ENCODE results near the gene GALNT10. TPM values are rescaled to one million over a fixed set of nuclear protein-coding genes. Genes with fewer than 3 reads are reported as not detected.

The GALNT10 gene
- total and polyA plus RNA-seq, 10 of the 15 experiments (the other 5 are each of a cell fraction or from before 2014, with no cell fraction given), result 3.9 to 35.4 (median 15.5) TPM

GRCh38 chr5:154363411-154363810, 172.9 kb downstream of the GALNT10 start:
- H3K4me3 ChIP-seq, result no peak overlapping the region
- ChIA-PET POLR2A (interaction anchor here (0.7 kb wide), 1 partner anchor 445 kb away, joined by 3 read pairs; no protein-coding TSS in a partner anchor), CTCF (no interaction called here), RAD21 (ENCODE audit: unreplicated experiment) (no interaction called here), SMC1A (ENCODE audit: uncharacterized antibody, unreplicated experiment) (interaction anchor here (0.9 to 1.3 kb wide), 2 partner anchors 11 to 15 kb away, joined by 3 read pairs; no protein-coding TSS in a partner anchor)
- H3K27me3 ChIP-seq (replicated peaks in 1 of 2; ENCODE audit: control insufficient read depth in 2 of 2, insufficient read depth in 2 of 2, low read length in 1 of 2), result no peaks in the 10 kb centered on the region
- no peaks in the 10 kb centered on the region for H3K79me2 ChIP-seq (ENCODE audit: control insufficient read depth, insufficient read depth, low read length)
- H3K9me3 ChIP-seq (replicated peaks; ENCODE audit: control insufficient read depth, insufficient read depth, low read length), result no peaks in the 10 kb centered on the region
- H3K4me2 ChIP-seq (ENCODE audit: control insufficient read depth, insufficient read depth), result no peak overlapping the region
- H3K9ac ChIP-seq (ENCODE audit: control insufficient read depth, insufficient read depth, low read length), result no peak overlapping the region
- TF ChIP-seq IKZF2 (IDR thresholded peaks at IDR 0.05) (no peak), CBX3 (IDR thresholded peaks at IDR 0.05; ENCODE audit: borderline replicate concordance, low read depth) (no peak), SIN3A (IDR thresholded peaks at IDR 0.05; ENCODE audit: low read depth, low read length) (no peak), YY1 (IDR thresholded peaks at IDR 0.05; ENCODE audit: low read depth, low read length) (no peak), FOS (IDR thresholded peaks at IDR 0.05; ENCODE audit: borderline replicate concordance, extremely low read depth, insufficient read length) (no peak), POLR2AphosphoS2 (IDR thresholded peaks at IDR 0.05; ENCODE audit: low read depth, low read length) (no peak), SRF (IDR thresholded peaks at IDR 0.05; ENCODE audit: low read depth in 2 of 2, low read length in 2 of 2) (no peak), CHD4 (IDR thresholded peaks at IDR 0.05) (no peak)
- FAIRE-seq (no peak), ATAC-seq (no peak), DNase-seq (ENCODE audit: low read depth, low spot score) (no peak)
- no peaks in the 10 kb centered on the region for H3K4me1 ChIP-seq (ENCODE audit: control insufficient read depth, insufficient read depth, low read length)
- intact Hi-C loops (cut with micrococcal nuclease; ENCODE audit: unreplicated experiment), result no loop called here
- in situ Hi-C loops (cut with MboI), result no loop called here
- BruUV-seq (replicated peaks), result no TSS peak
- no peaks in the 10 kb centered on the region; a peak in 1 of 4 replicates for H3K36me3 ChIP-seq (ENCODE audit: control insufficient read depth in 2 of 2, insufficient read depth in 2 of 2, low read length in 1 of 2)
- no peak overlapping the region for H3K27ac ChIP-seq (ENCODE audit: control insufficient read depth, insufficient read depth)
- 87% methylated on average over 4 of the region's 4 CpGs for WGBS (ENCODE audit: insufficient coverage, insufficient replicate concordance, low lambda C conversion rate, missing lambda C conversion rate)
- H4K20me1 ChIP-seq (ENCODE audit: control insufficient read depth, insufficient read depth), result no peaks in the 10 kb centered on the region
- no peak overlapping the region for H2AFZ ChIP-seq (ENCODE audit: control insufficient read depth, low read depth, low read length)

- H3K36me3 ChIP-seq (ENCODE audit: control insufficient read depth in 2 of 2, insufficient read depth in 2 of 2, low read length in 1 of 2), result peaks cover 0 to 2% of the 10 kb centered on the region in 2 experiments; a peak in 1 of 4 replicates
- ChIA-PET RAD21 (ENCODE audit: unreplicated experiment) (no interaction called here), POLR2A (interaction anchor here (1.7 kb wide), 1 partner anchor 18 kb away, joined by 3 read pairs; no protein-coding TSS in a partner anchor), CTCF (no interaction called here), SMC1A (ENCODE audit: uncharacterized antibody, unreplicated experiment) (interaction anchor here (0.7 to 2.5 kb wide), 3 partner anchors 9 to 292 kb away, joined by 3 to 6 read pairs (median 3); no protein-coding TSS in a partner anchor)
- ATAC-seq (no peak), DNase-seq (ENCODE audit: low read depth, low spot score) (no peak), FAIRE-seq (no peak)
- WGBS (ENCODE audit: insufficient coverage, insufficient replicate concordance, low lambda C conversion rate, missing lambda C conversion rate), result 100% methylated on average over 2 of the region's 2 CpGs
- intact Hi-C loops (cut with micrococcal nuclease; ENCODE audit: unreplicated experiment) (no loop called here), in situ Hi-C loops (cut with MboI) (no loop called here)
- no peaks in the 10 kb centered on the region for H3K27me3 ChIP-seq (replicated peaks in 1 of 2; ENCODE audit: control insufficient read depth in 2 of 2, insufficient read depth in 2 of 2, low read length in 1 of 2)
- no peaks in the 10 kb centered on the region for H4K20me1 ChIP-seq (ENCODE audit: control insufficient read depth, insufficient read depth)
- no peak overlapping the region for H3K4me2 ChIP-seq (ENCODE audit: control insufficient read depth, insufficient read depth)
- no peaks in the 10 kb centered on the region for H3K4me1 ChIP-seq (ENCODE audit: control insufficient read depth, insufficient read depth, low read length)
- no peaks in the 10 kb centered on the region for H3K79me2 ChIP-seq (ENCODE audit: control insufficient read depth, insufficient read depth, low read length)
- no peaks in the 10 kb centered on the region for H3K9me3 ChIP-seq (replicated peaks; ENCODE audit: control insufficient read depth, insufficient read depth, low read length)
- H3K9ac ChIP-seq (ENCODE audit: control insufficient read depth, insufficient read depth, low read length), result no peak overlapping the region
- H3K27ac ChIP-seq (ENCODE audit: control insufficient read depth, insufficient read depth), result no peak overlapping the region
- no peak overlapping the region for H3K4me3 ChIP-seq
- TF ChIP-seq ZNF24 (IDR thresholded peaks at IDR 0.05) (no peak), RELA (IDR thresholded peaks at IDR 0.05; ENCODE audit: borderline replicate concordance, partially characterized antibody) (no peak), CBFB (IDR thresholded peaks at IDR 0.05; ENCODE audit: low read depth) (no peak), SUZ12 (IDR thresholded peaks at IDR 0.05; ENCODE audit: unreplicated experiment) (no peak), SMC3 (IDR thresholded peaks at IDR 0.05; ENCODE audit: borderline replicate concordance, low read length) (no peak), ZBED1 (IDR thresholded peaks at IDR 0.05; ENCODE audit: borderline replicate concordance) (no peak), TCF7 (IDR thresholded peaks at IDR 0.05; ENCODE audit: borderline replicate concordance) (no peak), NFXL1 (IDR thresholded peaks at IDR 0.05; ENCODE audit: borderline replicate concordance) (no peak)
- no peak overlapping the region for H2AFZ ChIP-seq (ENCODE audit: control insufficient read depth, low read depth, low read length)
- BruUV-seq (replicated peaks), result no TSS peak
These were observed 174.2 kb downstream of the GALNT10 start for GRCh38 chr5:154364771-154365170.
